Measurements from ENCODE around the gene ZNF688. TPM values are rescaled to one million over a fixed set of nuclear protein-coding genes. Genes with fewer than 3 reads are reported as not detected.
"Not testable (repeated sequence)": the region's sequence is repeated elsewhere in the genome, so short reads cannot be mapped to it uniquely, and the experiment has no call there.

ZNF688 gene
- total and polyA plus RNA-seq, 2 experiments from 2014 or later, result 10.4 to 14.7 TPM

DNA sequence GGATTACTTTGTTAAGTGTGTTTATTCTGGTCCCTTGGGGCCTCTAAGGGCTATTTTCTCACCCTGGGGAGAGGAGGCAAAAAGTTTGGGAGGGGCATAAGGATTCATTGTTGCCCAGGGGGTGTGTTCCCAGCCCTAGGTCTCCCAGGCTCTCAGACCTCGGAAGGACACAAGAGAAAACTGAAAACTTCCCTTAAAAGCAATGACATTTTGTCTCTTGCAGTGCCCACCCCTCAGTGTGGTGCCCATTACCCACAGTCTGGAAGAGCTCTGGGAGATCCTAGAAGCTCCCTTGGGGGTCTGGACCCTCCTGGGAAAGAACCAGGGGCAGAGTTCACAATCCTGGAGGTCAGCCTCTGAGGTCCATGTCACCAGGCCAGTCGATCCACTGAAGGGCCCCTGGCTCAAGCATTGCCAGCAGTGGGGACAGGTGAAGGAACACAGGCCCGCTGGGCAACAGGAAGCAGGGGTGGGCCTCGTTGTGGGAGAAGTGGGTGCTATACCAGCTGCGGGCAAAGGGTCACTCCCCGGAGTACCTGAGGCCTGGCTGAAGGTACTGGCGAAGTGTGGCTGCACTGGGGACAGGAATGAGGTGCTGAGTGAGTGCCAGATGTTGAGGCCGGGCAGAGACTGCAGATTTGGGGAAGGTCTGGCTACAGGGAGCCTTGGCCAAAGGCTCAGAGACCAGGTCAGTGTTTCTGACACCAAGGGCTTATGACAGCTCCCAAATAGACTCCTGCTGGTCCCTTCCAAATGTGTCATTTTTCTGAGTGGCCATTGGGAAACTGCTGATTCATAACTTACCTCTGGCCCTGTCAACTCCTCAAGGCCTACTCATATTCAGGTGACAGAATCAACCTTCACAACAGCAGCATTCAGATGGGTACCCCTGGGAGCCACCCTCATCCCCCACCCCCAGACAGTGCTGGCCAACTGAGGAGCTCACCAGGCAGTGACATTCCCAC lies 32.2 kb downstream of the ZNF688 start:
- Histone ChIP-seq H3K79me2 (ENCODE audit: insufficient read depth) (peaks cover 3% of the 10 kb centered on the region; the same call in 1 of the 2 replicates), H3K4me1 (ENCODE audit: insufficient read depth) (peaks cover 5% of the 10 kb centered on the region; the same call in 1 of the 2 replicates), H3K4me3 (no peak overlapping the region), H4K20me1 (ENCODE audit: insufficient read depth) (no peaks in the 10 kb centered on the region), H3F3A (ENCODE audit: insufficient read depth) (no peaks in the 10 kb centered on the region), H3K9ac (no peak overlapping the region), H3K27me3 (replicated peaks; ENCODE audit: insufficient read depth) (no peaks in the 10 kb centered on the region), H3K4me2 (ENCODE audit: unreplicated experiment) (no peak overlapping the region), H3K9me2 (ENCODE audit: insufficient read depth) (no peaks in the 10 kb centered on the region), H3K27ac (no peak overlapping the region), H3K36me3 (ENCODE audit: low read depth) (no peaks in the 10 kb centered on the region), H3K9me3 (ENCODE audit: low read depth) (no peaks in the 10 kb centered on the region), H2AFZ (no peak overlapping the region)
- WGBS, 2 experiments (ENCODE audit: low coverage in 1 of 2, low lambda C conversion rate in 2 of 2, missing lambda C conversion rate in 2 of 2), result 62 to 63% methylated on average over 8 of the region's 8 CpGs
- in situ Hi-C loops (cut with MboI), result no loop called here
- no peak for DNase-seq
- TF ChIP-seq EZH2 (IDR thresholded peaks at IDR 0.05; ENCODE audit: insufficient read depth, poor library complexity, severe bottlenecking) (no peak), EZH2phosphoT487 (IDR thresholded peaks at IDR 0.05; ENCODE audit: insufficient read depth, low read depth) (no peak)

- peak overlapping the region; percentile 96; the same call in 1 of the 2 replicates for H2AFZ ChIP-seq
- H3K27me3 ChIP-seq (replicated peaks; ENCODE audit: insufficient read depth), result not testable (repeated sequence)
Observed at GRCh38 chr16:30536391-30537024, 35.0 kb downstream of the ZNF688 start.

GRCh38 chr16:30535777-30536190 lies 35.7 kb downstream of the ZNF688 start:
- H3K27ac ChIP-seq, result no peak overlapping the region
- no peaks in the 10 kb centered on the region for H3K9me2 ChIP-seq (ENCODE audit: insufficient read depth)
- peak overlapping the region; percentile 96 for H2AFZ ChIP-seq
- H3K4me3 ChIP-seq, result peak overlapping the region; percentile 80
- no peaks in the 10 kb centered on the region for H4K20me1 ChIP-seq (ENCODE audit: insufficient read depth)
- 38 to 41% methylated on average over 12 of the region's 12 CpGs for WGBS, 2 experiments (ENCODE audit: low coverage in 1 of 2, low lambda C conversion rate in 2 of 2, missing lambda C conversion rate in 2 of 2)
- H3K9ac ChIP-seq, result peak overlapping the region; percentile 92
- H3K27me3 ChIP-seq (replicated peaks; ENCODE audit: insufficient read depth), result no peaks in the 10 kb centered on the region
- peaks cover 24% of the 10 kb centered on the region for H3K79me2 ChIP-seq (ENCODE audit: insufficient read depth)
- no peaks in the 10 kb centered on the region for H3K36me3 ChIP-seq (ENCODE audit: low read depth)
- H3K4me2 ChIP-seq (ENCODE audit: unreplicated experiment), result peak overlapping the region; percentile 89
- no peaks in the 10 kb centered on the region for H3F3A ChIP-seq (ENCODE audit: insufficient read depth)
- no peaks in the 10 kb centered on the region for H3K4me1 ChIP-seq (ENCODE audit: insufficient read depth)
- H3K9me3 ChIP-seq (ENCODE audit: low read depth), result no peaks in the 10 kb centered on the region
- DNase-seq, result peak; percentile 86
- TF ChIP-seq EZH2 (IDR thresholded peaks at IDR 0.05; ENCODE audit: insufficient read depth, poor library complexity, severe bottlenecking) (no peak), EZH2phosphoT487 (IDR thresholded peaks at IDR 0.05; ENCODE audit: insufficient read depth, low read depth) (no peak)
- in situ Hi-C loops (cut with MboI), result no loop called here

More at GRCh38 chr16:30536391-30537024, 35.0 kb downstream of the ZNF688 start:
- H3K4me1 ChIP-seq (ENCODE audit: insufficient read depth); H3K9ac ChIP-seq; H3K9me3 ChIP-seq (ENCODE audit: low read depth); DNase-seq; H3K9me2 ChIP-seq (ENCODE audit: insufficient read depth); H3K4me2 ChIP-seq (ENCODE audit: unreplicated experiment); in situ Hi-C loops (cut with MboI); H3F3A ChIP-seq (ENCODE audit: insufficient read depth); H3K27ac ChIP-seq; H3K36me3 ChIP-seq (ENCODE audit: low read depth); H4K20me1 ChIP-seq (ENCODE audit: insufficient read depth); H3K4me3 ChIP-seq: not testable (repeated sequence)
- WGBS, 2 experiments (ENCODE audit: low coverage in 1 of 2, low lambda C conversion rate in 2 of 2, missing lambda C conversion rate in 2 of 2), result 86 to 91% methylated on average over 13 of the region's 13 CpGs
- H3K79me2 ChIP-seq (ENCODE audit: insufficient read depth), result peaks cover 21% of the 10 kb centered on the region

DNA sequence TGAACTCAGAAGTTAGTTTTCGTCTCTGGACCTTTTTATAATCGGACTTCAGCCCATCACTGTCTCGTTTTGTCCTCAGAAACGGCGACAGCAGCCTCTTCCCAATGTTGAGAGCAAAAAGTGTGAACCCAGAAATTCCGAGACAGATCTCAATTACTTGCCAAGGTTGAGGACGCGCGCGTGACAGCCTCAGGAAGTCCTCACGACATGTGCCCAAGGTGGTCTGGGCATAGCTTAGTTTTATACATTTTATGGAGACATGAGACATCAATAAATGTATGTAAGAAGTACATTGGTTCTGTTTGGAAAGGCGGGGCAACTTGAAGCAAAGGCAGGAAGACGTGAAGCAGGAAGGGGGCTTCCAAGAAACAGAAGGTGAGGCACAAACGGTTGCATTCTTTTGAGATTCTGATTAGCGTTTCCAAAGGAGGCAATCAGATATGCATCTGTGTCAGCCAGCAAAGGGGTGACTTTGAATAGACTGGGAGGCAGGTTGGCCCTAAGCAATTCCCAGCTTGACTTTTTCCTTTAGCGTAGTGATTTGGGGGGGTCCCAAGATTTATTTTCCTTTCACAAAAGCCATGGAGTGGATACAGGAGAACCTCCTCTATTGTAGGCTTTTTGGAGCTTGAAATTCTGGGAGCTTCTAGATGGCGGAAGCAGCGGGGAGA lies 36.3 kb downstream of the ZNF688 start:
- Histone ChIP-seq H3K9me3 (ENCODE audit: low read depth) (no peaks in the 10 kb centered on the region), H3F3A (ENCODE audit: insufficient read depth) (no peaks in the 10 kb centered on the region), H3K9ac (peak overlapping the region; percentile 92), H3K36me3 (ENCODE audit: low read depth) (no peaks in the 10 kb centered on the region), H3K4me2 (ENCODE audit: unreplicated experiment) (peak overlapping the region; percentile 89), H4K20me1 (ENCODE audit: insufficient read depth) (no peaks in the 10 kb centered on the region), H3K4me1 (ENCODE audit: insufficient read depth) (no peaks in the 10 kb centered on the region), H3K4me3 (peak overlapping the region; percentile 80), H2AFZ (peak overlapping the region; percentile 96), H3K79me2 (ENCODE audit: insufficient read depth) (peaks cover 24% of the 10 kb centered on the region), H3K27ac (peak overlapping the region; percentile 79), H3K27me3 (replicated peaks; ENCODE audit: insufficient read depth) (no peaks in the 10 kb centered on the region), H3K9me2 (ENCODE audit: insufficient read depth) (no peaks in the 10 kb centered on the region)
- 10 to 18% methylated on average over 15 to 18 of the region's 18 CpGs for WGBS, 2 experiments (ENCODE audit: low coverage in 1 of 2, low lambda C conversion rate in 2 of 2, missing lambda C conversion rate in 2 of 2)
- in situ Hi-C loops (cut with MboI), result no loop called here
- TF ChIP-seq EZH2 (IDR thresholded peaks at IDR 0.05; ENCODE audit: insufficient read depth, poor library complexity, severe bottlenecking) (no peak), EZH2phosphoT487 (IDR thresholded peaks at IDR 0.05; ENCODE audit: insufficient read depth, low read depth) (no peak)
- DNase-seq, result peak; percentile 35
